Thyroid gland (tissue), 4 donors: ENCODE data around the gene OTOG. TPM values are rescaled to one million over a fixed set of nuclear protein-coding genes. Genes with fewer than 3 reads are reported as not detected.

Source experiments
- DNase-seq, 2 donors: peaks; one replicate each; pipeline ENCODE4 v3.0.0-alpha.2; 2019
- H3K27ac ChIP-seq, 3 donors: fragments of 200-600 bp; sonication (generic); 1 replicate in 2 of 3; 2 replicates in 1 of 3; pipeline ENCODE4 v1.5.1; 2016 to 2019; ENCODE audit warnings: mild to moderate bottlenecking in 1 of 3, moderate library complexity in 1 of 3
- H3K27me3 ChIP-seq: fragments of 200-600 bp; sonication (generic); one replicate; pipeline ENCODE4 v1.5.1; 2019
- H3K36me3 ChIP-seq, 2 donors: fragments of 200-600 bp; sonication (generic); one replicate each; pipeline ENCODE4 v1.5.1; 2016 to 2019
- H3K4me1 ChIP-seq, 2 donors: fragments of 200-600 bp; sonication (generic); one replicate each; pipeline ENCODE4 v1.5.1; 2017 to 2019
- H3K4me3 ChIP-seq, 3 donors: fragments of 200-600 bp; sonication (generic); replicated peaks in 1 of 3; 1 replicate in 2 of 3; 2 replicates in 1 of 3; pipeline ENCODE4 v1.5.1; 2016; ENCODE audit warnings: mild to moderate bottlenecking in 1 of 3
- H3K9me3 ChIP-seq: fragments of 200-600 bp; sonication (generic); one replicate; pipeline ENCODE4 v1.5.1; 2017
- CTCF ChIP-seq, 6 experiments: fragments of 200-600 bp in 3 of 6; fragments of 450-650 bp in 3 of 6; sonication (generic) in 3 of 6; IDR thresholded peaks; one replicate each; pipeline ENCODE4 v1.5.1; 2016 to 2019; ENCODE audit warnings: antibody characterized with exemption in 6 of 6, mild to moderate bottlenecking in 2 of 6, inconsistent platforms in 1 of 6, moderate library complexity in 1 of 6
- POLR2A ChIP-seq, 2 donors: fragments of 450-650 bp; IDR thresholded peaks; one replicate each; pipeline ENCODE4 v1.6.1; 2017; ENCODE audit warnings: antibody characterized with exemption in 2 of 2, mild to moderate bottlenecking in 2 of 2, moderate library complexity in 1 of 2
- WGBS, 2 donors: methylation state at CpG; one replicate each; pipeline ENCODE4 v1.1.5; 2017; 5-methylcytosine and 5-hydroxymethylcytosine counted together
- intact Hi-C: fragments of 100-400 bp; cut with DNase I; formaldehyde crosslinking; loops from one replicate; pipeline ENCODE4 v1.15.1; 2023
- total RNA-seq, 4 donors: library from RNA; depleted of rRNA; stranded (reverse); fragments of >200 nt; gene quantifications; one replicate each; pipeline ENCODE4 v1.2.3, GENCODE V29; 2016

OTOG gene
- total RNA-seq, 4 donors from 2014 or later, result not detected

- H3K9me3 ChIP-seq, result no peaks in the 10 kb centered on the region
- H3K27ac ChIP-seq, result no peak overlapping the region
- no peaks in the 10 kb centered on the region for H3K4me1 ChIP-seq
- H3K36me3 ChIP-seq, result no peaks in the 10 kb centered on the region
- no peak overlapping the region for H3K4me3 ChIP-seq
- WGBS, 2 donors, result 14 to 15% methylated on average over 19 to 23 of the region's 68 CpGs
- intact Hi-C loops, result no loop called here
- TF ChIP-seq POLR2A (IDR thresholded peaks at IDR 0.05) (no peak), CTCF (IDR thresholded peaks at IDR 0.05) (no peak)
- DNase-seq, result no peak
- H3K27me3 ChIP-seq, result no peaks in the 10 kb centered on the region
These were observed 148.7 kb downstream of the OTOG start for GRCh38 chr11:17695454-17696441.

DNA sequence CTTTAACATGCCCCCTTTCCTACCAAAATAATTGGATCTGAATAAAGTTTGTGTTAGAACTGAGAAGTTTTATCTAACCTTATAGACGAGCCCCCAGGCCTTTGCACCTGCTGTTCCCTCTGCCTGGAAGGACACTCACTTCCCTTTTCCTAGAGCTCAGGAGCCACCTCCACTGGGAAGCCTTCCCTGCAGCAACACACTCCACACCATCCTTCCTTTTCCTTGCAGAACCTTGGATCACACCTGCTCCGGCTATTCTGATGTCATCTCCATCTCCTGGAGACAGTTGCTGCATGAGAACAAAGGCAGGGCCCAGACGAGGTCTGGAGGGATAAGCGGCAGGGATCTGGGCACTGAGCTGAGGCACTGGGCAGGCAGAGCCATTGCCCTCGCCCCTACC lies 149.7 kb downstream of the OTOG start:
- H3K4me3 ChIP-seq, result no peak overlapping the region
- DNase-seq, result no peak
- H3K4me1 ChIP-seq, result no peaks in the 10 kb centered on the region
- H3K27ac ChIP-seq, result no peak overlapping the region
- H3K9me3 ChIP-seq, result no peaks in the 10 kb centered on the region
- no peaks in the 10 kb centered on the region for H3K36me3 ChIP-seq
- H3K27me3 ChIP-seq, result no peaks in the 10 kb centered on the region
- intact Hi-C loops, result no loop called here
- WGBS, 2 donors, result 85 to 91% methylated on average over 4 to 5 of the region's 5 CpGs
- TF ChIP-seq CTCF (IDR thresholded peaks at IDR 0.05) (no peak), POLR2A (IDR thresholded peaks at IDR 0.05) (no peak)

Other genes starting within 250 kb of the OTOG start
- 1 to 10 TPM; 2.8 to 7.8 (median 7.2) TPM for gene NCR3LG1, start 195.5 kb upstream of the OTOG start, total RNA-seq
- gene KCNJ11, start 158.6 kb upstream of the OTOG start, total RNA-seq, result 10 to 100 TPM in 3 of 4 donors, 1 to 10 TPM in 1; 7.3 to 18.9 (median 15.9) TPM
- gene ABCC8, start 70.4 kb upstream of the OTOG start, total RNA-seq, result 10 to 100 TPM; 10.9 to 19.1 (median 15.1) TPM
- gene USH1C, start 2.8 kb upstream of the OTOG start, total RNA-seq, result 1 to 10 TPM in 3 of 4 donors, not detected in 1; 1.0 to 5.9 (median 3.9) TPM
- not detected for gene MYOD1, start 172.3 kb downstream of the OTOG start, total RNA-seq
- under 1 TPM in 2 of 4 donors, not detected in 2; under 0.01 to 0.73 TPM for gene KCNC1, start 187.5 kb downstream of the OTOG start, total RNA-seq